ENCODE results near the gene ROGDI.

The ROGDI gene

DNA sequence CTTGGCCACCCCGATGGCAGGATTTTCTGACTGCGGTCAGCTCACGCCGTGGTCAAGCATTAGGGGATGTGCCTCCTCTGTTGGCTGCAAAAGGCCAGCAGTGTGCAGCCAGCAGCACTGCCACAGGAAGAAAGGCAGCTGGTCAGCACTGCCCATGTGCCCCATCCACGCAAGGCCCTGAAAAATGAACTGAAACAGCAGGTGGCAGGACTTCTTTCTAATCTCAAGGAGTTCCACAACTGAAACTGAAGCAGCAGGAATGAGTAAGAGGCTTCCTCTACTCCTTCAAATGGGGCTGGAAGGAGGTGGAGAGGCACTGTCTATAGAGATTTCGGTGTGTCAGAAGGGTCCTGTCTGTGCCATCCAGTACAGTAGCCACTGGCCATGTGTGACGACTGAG lies 38.6 kb downstream of the ROGDI start:
- TF ChIP-seq, protein P1, sequence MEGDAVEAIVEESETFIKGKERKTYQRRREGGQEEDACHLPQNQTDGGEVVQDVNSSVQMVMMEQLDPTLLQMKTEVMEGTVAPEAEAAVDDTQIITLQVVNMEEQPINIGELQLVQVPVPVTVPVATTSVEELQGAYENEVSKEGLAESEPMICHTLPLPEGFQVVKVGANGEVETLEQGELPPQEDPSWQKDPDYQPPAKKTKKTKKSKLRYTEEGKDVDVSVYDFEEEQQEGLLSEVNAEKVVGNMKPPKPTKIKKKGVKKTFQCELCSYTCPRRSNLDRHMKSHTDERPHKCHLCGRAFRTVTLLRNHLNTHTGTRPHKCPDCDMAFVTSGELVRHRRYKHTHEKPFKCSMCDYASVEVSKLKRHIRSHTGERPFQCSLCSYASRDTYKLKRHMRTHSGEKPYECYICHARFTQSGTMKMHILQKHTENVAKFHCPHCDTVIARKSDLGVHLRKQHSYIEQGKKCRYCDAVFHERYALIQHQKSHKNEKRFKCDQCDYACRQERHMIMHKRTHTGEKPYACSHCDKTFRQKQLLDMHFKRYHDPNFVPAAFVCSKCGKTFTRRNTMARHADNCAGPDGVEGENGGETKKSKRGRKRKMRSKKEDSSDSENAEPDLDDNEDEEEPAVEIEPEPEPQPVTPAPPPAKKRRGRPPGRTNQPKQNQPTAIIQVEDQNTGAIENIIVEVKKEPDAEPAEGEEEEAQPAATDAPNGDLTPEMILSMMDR (IDR thresholded peaks at IDR 0.05) = no peak
- Histone ChIP-seq H3K27me3 (no peaks in the 10 kb centered on the region), H3K36me3 (peaks cover 38 to 68% (median 49%) of the 10 kb centered on the region in 3 donors), H3K9me3 (no peaks in the 10 kb centered on the region), H3K4me1 (peaks cover 0 to 37% (median 23%) of the 10 kb centered on the region in 4 donors), H3K4me3 (no peak overlapping the region), H3K27ac (no peak overlapping the region)
- DNase-seq = no peak
- intact Hi-C loops (cut with DNase I; ENCODE audit: low total_unique reads) = no loop called here

DNA sequence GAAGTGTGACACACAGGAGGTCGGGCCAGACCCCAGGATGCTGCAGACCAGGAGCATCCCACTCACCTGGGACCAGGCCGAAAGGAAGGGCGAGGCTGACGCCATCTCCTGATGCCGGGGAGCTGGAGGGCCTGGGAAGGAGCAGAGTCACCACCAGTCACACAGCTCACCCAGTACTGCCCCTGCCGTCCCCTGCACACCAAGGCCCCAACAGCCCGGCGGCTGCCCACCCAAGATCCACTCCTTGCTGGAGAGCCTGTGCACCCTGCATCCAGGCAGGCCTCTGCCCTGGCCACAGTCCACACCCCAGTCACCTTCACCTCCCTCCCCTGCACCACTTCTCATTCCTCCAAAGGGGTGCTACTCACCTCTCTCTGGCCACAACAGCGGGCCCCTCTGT lies 40.2 kb downstream of the ROGDI start:
- TF ChIP-seq, protein P1 (IDR thresholded peaks at IDR 0.05) = no peak
- Histone ChIP-seq H3K4me1 (peaks cover 0 to 26% (median 16%) of the 10 kb centered on the region in 4 donors), H3K27me3 (no peaks in the 10 kb centered on the region), H3K9me3 (no peaks in the 10 kb centered on the region), H3K4me3 (no peak overlapping the region), H3K36me3 (peaks cover 53 to 84% (median 64%) of the 10 kb centered on the region in 3 donors), H3K27ac (no peak overlapping the region)
- DNase-seq = no peak
- intact Hi-C loops (cut with DNase I; ENCODE audit: low total_unique reads) = no loop called here

DNA sequence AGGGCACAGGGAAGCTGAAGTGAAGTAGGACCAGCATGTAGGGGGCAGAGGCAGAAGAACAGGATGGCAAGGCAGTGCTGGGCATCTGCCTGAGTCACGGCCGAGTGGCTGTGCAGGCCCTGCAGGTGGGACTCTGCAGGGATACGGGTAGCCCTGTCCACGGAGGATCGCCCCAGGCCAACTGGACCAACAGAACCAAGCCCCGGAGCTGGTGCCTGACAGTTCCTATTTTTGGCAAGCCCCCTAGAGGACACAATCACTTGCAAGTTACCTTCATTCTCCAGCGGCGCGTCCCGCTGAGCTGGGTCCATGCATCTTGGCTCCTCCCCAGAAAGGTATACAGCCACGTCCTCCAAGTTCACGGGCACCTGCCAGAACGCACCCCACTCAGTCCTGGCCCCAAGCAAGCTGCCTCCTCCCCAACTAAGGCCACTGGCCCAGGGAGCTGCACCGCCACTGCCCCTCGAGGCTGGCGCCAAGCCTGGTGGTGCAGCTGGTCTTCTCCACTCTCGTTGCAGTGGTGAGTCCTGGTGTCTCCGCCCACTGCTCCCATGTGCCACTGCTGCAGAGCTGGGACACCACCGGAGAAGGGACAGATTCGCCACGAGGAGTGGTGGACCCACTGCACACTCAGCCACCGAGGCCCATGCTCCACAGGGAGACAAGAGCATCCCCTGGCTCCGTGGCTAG lies 42.1 kb downstream of the ROGDI start:
- H3K4me1 ChIP-seq = peaks cover 0 to 14% (median 5%) of the 10 kb centered on the region in 4 donors
- H3K27me3 ChIP-seq = no peaks in the 10 kb centered on the region
- no peak for DNase-seq
- no peak overlapping the region for H3K27ac ChIP-seq
- intact Hi-C loops (cut with DNase I; ENCODE audit: low total_unique reads) = no loop called here
- H3K36me3 ChIP-seq = peaks cover 58 to 99% (median 83%) of the 10 kb centered on the region in 3 donors
- TF ChIP-seq, protein P1 (IDR thresholded peaks at IDR 0.05) = no peak
- H3K9me3 ChIP-seq = no peaks in the 10 kb centered on the region
- H3K4me3 ChIP-seq = no peak overlapping the region

DNA sequence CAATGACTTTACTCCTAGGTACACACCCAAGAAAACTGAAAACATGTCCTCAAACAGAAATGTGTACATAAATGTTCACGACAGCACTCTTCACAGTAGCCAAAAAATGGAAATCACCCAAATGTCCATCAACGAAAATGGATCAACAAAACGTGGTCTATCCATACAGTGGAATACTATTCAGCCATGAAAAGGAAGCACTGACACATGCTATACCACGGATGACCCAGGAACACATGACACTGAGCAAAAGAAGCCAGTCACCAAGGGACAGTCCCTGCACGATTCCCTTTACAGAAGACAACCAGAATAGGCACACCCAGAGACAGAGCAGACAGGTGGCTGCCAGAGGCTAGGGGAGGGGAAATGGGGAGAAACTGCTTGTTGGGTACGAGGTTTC lies 46.7 kb downstream of the ROGDI start:
- Histone ChIP-seq H3K27me3 (no peaks in the 10 kb centered on the region), H3K27ac (no peak overlapping the region), H3K4me3 (no peak overlapping the region), H3K36me3 (peaks cover 79 to 100% (median 98%) of the 10 kb centered on the region in 3 donors), H3K4me1 (no peaks in the 10 kb centered on the region), H3K9me3 (no peaks in the 10 kb centered on the region)
- intact Hi-C loops (cut with DNase I; ENCODE audit: low total_unique reads) = no loop called here
- TF ChIP-seq, protein P1 (IDR thresholded peaks at IDR 0.05) = no peak
- no peak for DNase-seq

DNA sequence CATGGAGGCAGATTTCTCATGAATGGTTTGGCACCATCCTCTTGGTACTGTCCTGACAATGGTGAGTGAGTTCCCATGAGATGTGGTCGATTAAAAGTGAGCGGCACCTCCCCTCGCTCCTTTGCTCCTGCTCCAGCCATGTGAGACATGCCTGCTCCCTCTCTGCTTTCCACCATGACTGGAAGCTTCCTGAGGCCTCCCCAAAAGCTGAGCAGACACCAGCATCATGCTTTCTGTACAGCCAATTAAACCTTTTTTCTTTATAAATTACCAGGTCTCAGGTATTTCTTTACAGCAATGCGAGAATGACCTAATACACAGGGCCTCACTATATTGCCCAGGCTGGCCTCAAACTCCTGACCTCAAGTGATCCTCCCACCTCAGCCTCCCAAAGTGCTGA lies 47.6 kb downstream of the ROGDI start:
- H3K27me3 ChIP-seq = no peaks in the 10 kb centered on the region
- intact Hi-C loops (cut with DNase I; ENCODE audit: low total_unique reads) = no loop called here
- TF ChIP-seq, protein P1 (IDR thresholded peaks at IDR 0.05) = no peak
- no peaks in the 10 kb centered on the region for H3K9me3 ChIP-seq
- H3K27ac ChIP-seq = no peak overlapping the region
- H3K4me1 ChIP-seq = no peaks in the 10 kb centered on the region
- no peak overlapping the region for H3K4me3 ChIP-seq
- H3K36me3 ChIP-seq = peaks cover 72 to 100% (median 98%) of the 10 kb centered on the region in 3 donors
- DNase-seq = no peak
